Gastroesophageal sphincter (tissue), 3 donors: ENCODE measurements around the gene NEO1.

Source experiments
- EP300 ChIP-seq: sonication (generic); formaldehyde crosslinking; IDR thresholded peaks from one replicate; pipeline ENCODE4 v1.6.1; 2017; ENCODE audit warnings: antibody characterized with exemption, mild to moderate bottlenecking
- POLR2A ChIP-seq, 2 donors: fragments of 450-650 bp; IDR thresholded peaks; one replicate each; pipeline ENCODE4 v1.6.1; 2017; ENCODE audit warnings: antibody characterized with exemption in 2 of 2, mild to moderate bottlenecking in 2 of 2, moderate library complexity in 1 of 2
- POLR2AphosphoS5 ChIP-seq: sonication (generic); formaldehyde crosslinking; IDR thresholded peaks from one replicate; pipeline ENCODE4 v1.6.1; 2017; ENCODE audit warnings: antibody characterized with exemption
- TF ChIP-seq, protein P1 (sequence below), 4 experiments: fragments of 200-600 bp in 2 of 4; fragments of 450-650 bp in 2 of 4; sonication (generic) in 1 of 4; IDR thresholded peaks; one replicate each; pipeline ENCODE4 v1.5.1; 2017 to 2019; ENCODE audit warnings: antibody characterized with exemption in 4 of 4, mild to moderate bottlenecking in 2 of 4, moderate library complexity in 2 of 4

GRCh38 chr15:73246898-73247297, 194.6 kb downstream of the NEO1 start:
- TF ChIP-seq POLR2AphosphoS5: no peak
- TF ChIP-seq, protein P1, sequence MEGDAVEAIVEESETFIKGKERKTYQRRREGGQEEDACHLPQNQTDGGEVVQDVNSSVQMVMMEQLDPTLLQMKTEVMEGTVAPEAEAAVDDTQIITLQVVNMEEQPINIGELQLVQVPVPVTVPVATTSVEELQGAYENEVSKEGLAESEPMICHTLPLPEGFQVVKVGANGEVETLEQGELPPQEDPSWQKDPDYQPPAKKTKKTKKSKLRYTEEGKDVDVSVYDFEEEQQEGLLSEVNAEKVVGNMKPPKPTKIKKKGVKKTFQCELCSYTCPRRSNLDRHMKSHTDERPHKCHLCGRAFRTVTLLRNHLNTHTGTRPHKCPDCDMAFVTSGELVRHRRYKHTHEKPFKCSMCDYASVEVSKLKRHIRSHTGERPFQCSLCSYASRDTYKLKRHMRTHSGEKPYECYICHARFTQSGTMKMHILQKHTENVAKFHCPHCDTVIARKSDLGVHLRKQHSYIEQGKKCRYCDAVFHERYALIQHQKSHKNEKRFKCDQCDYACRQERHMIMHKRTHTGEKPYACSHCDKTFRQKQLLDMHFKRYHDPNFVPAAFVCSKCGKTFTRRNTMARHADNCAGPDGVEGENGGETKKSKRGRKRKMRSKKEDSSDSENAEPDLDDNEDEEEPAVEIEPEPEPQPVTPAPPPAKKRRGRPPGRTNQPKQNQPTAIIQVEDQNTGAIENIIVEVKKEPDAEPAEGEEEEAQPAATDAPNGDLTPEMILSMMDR (IDR thresholded peaks at IDR 0.05): no peak
- TF ChIP-seq EP300: no peak
- no peak for TF ChIP-seq POLR2A (IDR thresholded peaks at IDR 0.05)
